HG03521 (cell line): ENCODE data around the gene POU6F2.
"Not testable (repeated sequence)": the region's sequence is repeated elsewhere in the genome, so short reads cannot be mapped to it uniquely, and the experiment has no call there.

Experiments used
- ATAC-seq: cut with Tn5 transposase; IDR thresholded peaks from one replicate; pipeline ENCODE4 v1.9.1; 2021; ENCODE audit warnings: mild to moderate bottlenecking, moderate library complexity; ENCODE audit not compliant: unreplicated experiment

The POU6F2 gene

GRCh38 chr7:39338716-39339115 is 361.0 kb downstream of the POU6F2 start:
- no peak for ATAC-seq

DNA sequence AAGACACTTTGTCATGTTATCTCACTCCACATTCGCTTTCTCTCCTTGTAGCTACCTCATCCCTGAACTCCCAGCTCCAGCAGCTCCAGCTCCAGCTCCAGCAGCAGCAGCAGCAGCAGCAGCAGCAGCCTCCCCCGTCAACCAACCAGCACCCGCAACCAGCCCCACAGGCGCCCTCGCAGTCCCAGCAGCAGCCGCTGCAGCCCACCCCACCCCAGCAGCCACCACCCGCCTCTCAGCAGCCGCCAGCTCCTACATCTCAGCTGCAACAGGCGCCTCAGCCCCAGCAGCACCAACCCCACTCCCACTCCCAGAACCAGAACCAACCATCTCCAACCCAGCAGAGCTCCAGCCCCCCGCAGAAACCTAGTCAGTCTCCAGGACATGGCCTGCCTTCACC is 361.9 kb downstream of the POU6F2 start:
- no peak for ATAC-seq

GRCh38 chr7:39341083-39341482 is 363.4 kb downstream of the POU6F2 start:
- ATAC-seq: no peak

- ATAC-seq: no peak
These were observed 365.1 kb downstream of the POU6F2 start for GRCh38 chr7:39342763-39343162.

DNA sequence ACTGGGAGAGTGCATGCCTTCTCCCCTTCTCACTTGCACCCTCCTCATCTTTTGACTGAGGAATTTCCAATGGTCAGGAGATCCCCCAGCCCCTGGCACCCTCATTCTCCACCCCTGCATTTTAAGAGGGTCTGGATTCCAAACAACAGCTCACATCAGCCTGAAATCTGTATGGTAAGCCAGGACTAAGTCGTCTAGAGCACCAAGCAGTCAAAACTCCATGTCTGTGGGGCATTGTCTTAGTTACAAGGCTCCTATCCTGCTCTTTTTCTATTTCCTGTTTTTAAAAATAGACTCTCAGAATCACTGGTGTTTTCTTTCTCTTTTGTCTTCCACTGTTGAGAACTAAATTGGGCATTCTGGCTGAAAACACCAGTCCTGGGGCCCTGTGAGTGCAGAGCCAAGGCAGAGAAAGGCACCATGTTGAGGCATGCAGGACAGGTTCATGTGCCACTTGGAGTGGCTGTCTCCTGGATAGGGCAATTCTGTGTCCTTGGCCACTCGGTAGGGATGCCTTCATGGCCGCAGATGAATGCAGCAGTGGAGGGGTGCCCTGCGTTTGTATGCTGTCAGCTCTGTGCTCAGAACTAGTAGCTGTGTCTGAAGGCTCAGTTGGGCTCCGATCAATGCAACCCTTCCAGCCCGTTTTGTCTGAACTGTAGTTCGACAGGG is 371.9 kb downstream of the POU6F2 start:
- no peak for ATAC-seq

GRCh38 chr7:39353615-39354376 is 376.1 kb downstream of the POU6F2 start:
- ATAC-seq: no peak

DNA sequence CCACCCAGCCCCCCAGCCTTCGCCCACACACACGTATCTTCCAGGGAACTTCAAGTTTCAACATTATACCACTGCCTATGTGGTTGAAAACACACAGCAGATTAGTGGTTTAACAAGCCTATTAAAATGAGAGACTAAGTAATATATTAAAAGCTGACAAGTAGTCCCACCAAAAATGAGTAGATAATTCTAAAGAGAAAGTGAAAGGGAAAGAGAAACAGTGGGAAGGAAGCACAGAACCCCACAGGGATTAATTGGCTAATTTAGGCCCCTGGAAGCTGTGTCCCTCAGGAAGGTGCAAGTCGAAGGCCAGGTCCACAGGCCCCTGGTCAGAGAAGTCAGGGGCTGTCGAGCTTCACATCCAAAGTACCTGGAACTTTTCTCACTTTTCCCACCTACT is 378.0 kb downstream of the POU6F2 start:
- no peak for ATAC-seq

DNA sequence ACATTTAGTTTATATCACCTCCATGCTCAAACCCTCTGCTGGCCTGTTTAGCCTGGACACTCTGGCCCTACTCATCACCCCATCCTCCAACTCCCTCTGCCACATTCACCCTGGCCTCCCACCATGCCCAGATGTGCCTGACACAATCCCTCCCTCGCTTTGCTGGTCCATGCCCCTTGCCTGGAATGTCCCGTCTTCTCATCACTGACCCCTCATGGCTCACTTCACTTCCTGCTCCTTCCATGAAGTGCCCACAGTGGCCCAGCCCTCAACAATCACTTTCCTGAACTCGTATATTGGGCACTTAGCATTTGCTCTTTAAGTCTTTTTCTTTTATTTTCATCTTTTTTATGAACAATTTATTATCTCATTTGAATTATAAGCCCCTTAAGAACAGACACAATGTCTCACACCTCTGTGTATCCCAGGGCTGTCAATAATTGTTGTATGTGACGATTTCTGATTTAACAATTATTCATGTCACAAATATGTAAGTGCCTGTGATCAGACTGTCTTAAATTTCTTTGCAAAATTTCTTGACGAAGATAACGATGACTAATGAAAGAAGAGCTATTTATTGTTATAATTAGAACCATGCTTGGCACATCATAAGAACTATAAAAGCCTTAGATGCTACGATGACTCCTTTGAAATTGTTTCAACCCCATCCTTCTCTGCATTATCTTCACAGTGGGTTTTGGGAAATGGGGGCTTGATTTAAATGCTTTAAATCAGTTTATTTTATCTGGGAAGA is 378.6 kb downstream of the POU6F2 start:
- ATAC-seq: no peak

DNA sequence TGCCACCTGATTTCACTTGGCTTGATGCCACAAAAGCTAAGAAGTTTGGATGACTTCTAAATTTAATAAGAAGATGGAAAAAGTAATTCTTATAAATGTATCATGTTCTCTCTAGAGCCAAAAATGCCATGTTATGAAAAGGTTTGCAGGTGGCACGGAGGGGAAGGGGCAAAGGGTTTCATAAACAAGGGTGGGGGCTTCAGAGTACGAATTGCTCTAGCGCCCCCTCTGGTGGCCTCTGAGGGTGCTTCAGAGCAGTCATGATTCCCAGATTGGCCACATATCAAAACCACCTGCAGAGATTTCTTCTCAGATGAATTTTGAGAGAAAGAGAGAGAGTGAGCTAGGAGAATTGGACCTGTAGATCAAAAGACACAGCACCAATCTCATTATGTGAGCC is 379.9 kb downstream of the POU6F2 start:
- ATAC-seq: no peak

- ATAC-seq: no peak
These were observed 382.3 kb downstream of the POU6F2 start for GRCh38 chr7:39360038-39360437.

DNA sequence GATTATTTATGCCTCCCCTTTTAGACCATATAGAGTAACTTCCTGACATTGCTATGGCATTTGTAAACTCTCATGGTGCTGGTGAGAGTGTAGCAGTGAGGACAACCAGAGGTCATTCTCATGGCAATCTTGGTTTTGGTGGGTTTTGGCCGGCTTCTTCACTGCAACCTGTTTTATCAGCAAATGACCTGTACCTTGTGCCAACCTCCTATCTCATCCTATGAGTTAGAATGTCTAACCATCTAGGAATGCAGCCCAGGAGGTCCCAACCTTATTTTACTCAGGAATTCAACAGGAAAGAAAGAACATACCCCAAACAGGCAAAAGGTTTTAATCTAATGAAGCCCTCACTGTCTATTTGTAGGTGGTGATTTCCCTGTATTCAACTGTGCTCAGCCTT is 383.1 kb downstream of the POU6F2 start:
- ATAC-seq: no peak

DNA sequence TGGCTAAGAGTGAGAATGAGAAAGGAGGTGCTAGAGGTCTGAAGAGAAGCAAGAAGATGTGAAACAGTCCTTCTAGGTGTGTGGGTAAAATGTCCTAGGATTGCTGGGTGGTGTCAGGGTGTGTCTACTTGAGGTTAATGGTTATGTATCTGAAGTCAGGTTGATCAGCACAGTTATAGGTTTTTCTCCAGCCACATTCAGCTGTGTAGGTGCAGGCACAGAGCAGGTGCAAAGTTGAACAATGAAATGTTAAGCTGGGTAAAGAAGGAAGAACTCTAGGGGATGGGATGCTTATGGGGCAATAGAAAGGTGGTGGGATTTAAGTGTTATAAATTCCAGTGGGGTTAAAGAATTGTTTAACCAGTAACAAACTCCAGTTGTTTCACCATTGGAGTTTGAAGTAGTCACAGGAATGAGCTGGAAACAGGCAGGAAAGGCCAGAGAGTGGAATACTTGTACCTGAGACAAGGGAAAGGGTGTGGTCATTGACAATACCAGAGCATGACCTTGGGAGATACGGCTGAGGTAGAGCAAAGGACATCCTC is 388.1 kb downstream of the POU6F2 start:
- no peak for ATAC-seq

GRCh38 chr7:39367451-39367850 is 389.7 kb downstream of the POU6F2 start:
- no peak for ATAC-seq

DNA sequence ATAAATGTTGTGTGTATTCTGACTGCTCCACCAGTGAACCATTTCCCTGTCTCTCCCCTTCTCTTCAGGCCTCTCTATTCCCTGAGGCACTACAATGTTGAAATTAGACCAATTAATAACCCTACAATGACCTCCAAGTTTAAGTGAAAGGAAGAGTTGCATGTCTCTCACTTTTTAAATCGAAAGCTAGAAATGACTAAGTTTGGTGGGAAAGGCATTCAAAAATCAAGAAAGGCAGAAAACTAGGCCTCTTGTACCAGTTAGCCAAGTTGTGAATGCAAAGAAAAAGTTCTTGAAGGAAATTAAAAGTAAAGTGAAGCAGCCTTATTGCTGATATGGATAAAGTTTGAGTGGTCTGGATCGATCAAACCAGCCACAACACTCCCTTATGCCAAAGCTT is 390.2 kb downstream of the POU6F2 start:
- ATAC-seq: no peak

- ATAC-seq: no peak
These were observed 394.7 kb downstream of the POU6F2 start for GRCh38 chr7:39372383-39372782.

- ATAC-seq: no peak
These were observed 396.8 kb downstream of the POU6F2 start for GRCh38 chr7:39374436-39375040.

DNA sequence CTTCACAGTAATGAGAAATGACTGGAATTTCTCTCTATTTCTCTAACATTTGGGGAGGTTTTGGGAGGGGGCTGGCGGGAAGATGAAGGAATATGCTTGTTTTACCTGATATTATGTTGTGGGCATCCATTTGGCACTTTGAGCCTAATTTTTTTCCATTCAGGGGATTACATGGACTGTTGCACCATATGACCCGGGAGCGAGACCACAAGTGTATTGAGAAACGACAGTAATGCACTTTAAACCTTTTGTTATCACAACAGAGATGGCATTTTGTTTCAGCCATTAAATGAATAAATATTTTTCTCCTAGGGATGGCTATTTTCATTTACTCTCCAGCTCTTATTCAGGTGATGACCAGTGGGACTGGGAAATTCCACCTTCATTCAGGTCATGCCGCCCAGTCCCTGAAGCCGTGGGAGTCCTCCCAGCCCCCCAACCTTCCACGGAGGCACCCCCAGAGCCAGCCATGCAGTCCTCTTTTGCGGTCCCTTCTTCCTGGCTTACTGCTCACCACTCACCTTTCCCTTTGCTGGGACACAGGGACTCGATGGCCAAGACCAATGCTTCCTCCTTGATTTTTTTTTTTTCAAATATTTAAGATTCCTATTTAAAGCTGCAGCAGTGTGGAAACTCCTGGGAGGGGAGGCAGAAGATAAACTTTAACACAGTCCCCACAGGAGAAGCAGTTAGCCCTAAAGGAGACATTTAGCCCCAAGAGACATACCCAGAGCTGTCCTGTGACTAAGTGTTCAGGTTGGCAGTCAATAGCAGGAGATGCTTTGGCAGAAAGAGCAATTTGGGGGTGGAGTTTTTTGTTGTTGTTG is 397.6 kb downstream of the POU6F2 start:
- no peak for ATAC-seq

GRCh38 chr7:39375874-39376190 is 398.1 kb downstream of the POU6F2 start:
- ATAC-seq: no peak

- not testable (repeated sequence) for ATAC-seq
These were observed 399.2 kb downstream of the POU6F2 start for GRCh38 chr7:39376881-39377280.

- ATAC-seq: no peak
These were observed 401.7 kb downstream of the POU6F2 start for GRCh38 chr7:39379416-39379815.
